Muscle of leg (tissue), 11 donors: ENCODE results near the gene FLT3LG. TPM values are rescaled to one million over a fixed set of nuclear protein-coding genes. Genes with fewer than 3 reads are reported as not detected.

Experiments used
- DNase-seq: peaks from one replicate; pipeline ENCODE4 v3.0.0; 2013
- H3K27ac ChIP-seq: one replicate; pipeline ENCODE4 v1.5.1; 2013; ENCODE audit warnings: mild to moderate bottlenecking, low read length, control low read depth
- H3K27me3 ChIP-seq: one replicate; pipeline ENCODE4 v1.6.1; 2013; ENCODE audit warnings: low read length; ENCODE audit not compliant: control insufficient read depth, insufficient read depth
- H3K36me3 ChIP-seq: one replicate; pipeline ENCODE4 v1.6.1; 2013; ENCODE audit warnings: low read length; ENCODE audit not compliant: control insufficient read depth, insufficient read depth
- H3K4me1 ChIP-seq: one replicate; pipeline ENCODE4 v1.6.1; 2013; ENCODE audit warnings: low read length; ENCODE audit not compliant: control insufficient read depth, insufficient read depth
- H3K4me3 ChIP-seq: one replicate; pipeline ENCODE4 v1.5.1; 2013; ENCODE audit warnings: low read length, control low read depth
- H3K9me3 ChIP-seq: replicated peaks from 2 replicates; pipeline ENCODE4 v1.6.1; 2013; ENCODE audit warnings: low read depth, low read length; ENCODE audit not compliant: control insufficient read depth
- WGBS: methylation state at CpG from one replicate; pipeline ENCODE4 v1.1.5; 2013; ENCODE audit warnings: missing lambda C conversion rate; ENCODE audit not compliant: insufficient coverage; 5-methylcytosine and 5-hydroxymethylcytosine counted together
- polyA plus RNA-seq, 8 donors: library from polyadenylated mRNA; unstranded; fragments of 120-200 nt; gene quantifications; one replicate each; pipeline versions ENCODE4 v1.2.1 to v1.2.3, GENCODE V29; 2013; ENCODE audit warnings: inconsistent platforms in 1 of 8, low replicate concordance in 1 of 8; ENCODE audit not compliant: insufficient read length in 8 of 8, insufficient read depth in 1 of 8
- total RNA-seq: library from RNA; stranded (reverse); fragments of 120-200 nt; gene quantifications from one replicate; pipeline ENCODE4 v1.2.4, GENCODE V29; 2013

Gene FLT3LG
- total and polyA plus RNA-seq, 9 donors = 1.5 to 4.9 (median 3.2) TPM

DNA sequence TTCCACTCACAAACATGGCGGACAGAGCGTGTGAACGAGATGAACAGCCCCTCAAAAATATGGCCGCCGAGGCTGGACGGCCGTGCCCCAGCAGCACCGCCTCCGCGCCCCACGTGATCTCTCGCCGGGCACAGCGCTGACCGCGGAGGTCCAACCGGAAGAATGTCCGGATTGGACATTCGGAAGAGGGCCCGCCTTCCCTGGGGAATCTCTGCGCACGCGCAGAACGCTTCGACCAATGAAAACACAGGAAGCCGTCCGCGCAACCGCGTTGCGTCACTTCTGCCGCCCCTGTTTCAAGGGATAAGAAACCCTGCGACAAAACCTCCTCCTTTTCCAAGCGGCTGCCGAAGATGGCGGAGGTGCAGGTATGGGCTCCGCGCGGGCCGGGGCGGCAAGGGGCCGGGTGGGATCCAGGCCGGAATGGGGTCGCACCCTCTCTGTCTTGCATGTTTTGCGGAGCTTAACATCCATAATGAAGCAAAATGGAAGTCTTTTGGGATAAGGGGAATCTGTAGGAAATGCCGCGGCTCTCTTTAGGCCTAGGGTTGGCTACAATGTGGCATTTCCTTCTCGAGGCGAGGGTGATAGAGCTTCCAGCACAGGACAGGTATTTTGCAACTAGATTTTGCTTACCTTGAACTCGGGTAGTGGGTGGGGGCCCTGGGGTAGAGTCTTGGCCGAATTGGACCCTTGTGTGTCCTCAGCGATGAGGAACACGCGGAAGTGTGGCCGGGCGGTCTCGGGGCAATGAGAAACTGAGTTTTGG lies 13.4 kb downstream of the FLT3LG start, which contains the start of gene RPL13A:
RPL13A (plus strand) TSS at position 332 of the 769 bp plus-strand sequence; CDS start at position 354, 22 bp downstream.
- peaks cover 41% of the 10 kb centered on the region for H3K36me3 ChIP-seq
- H3K27ac ChIP-seq = peak within 1 kb of the TSS; percentile 93
- H3K27me3 ChIP-seq = no peaks in the 10 kb centered on the region
- peaks cover 33% of the 10 kb centered on the region for H3K4me1 ChIP-seq
- H3K9me3 ChIP-seq = no peaks in the 10 kb centered on the region
- under 1% methylated on average over 54 of the region's 57 CpGs for WGBS
- peak; percentile 100 for DNase-seq
- peak within 1 kb of the TSS; percentile 97 for H3K4me3 ChIP-seq

DNA sequence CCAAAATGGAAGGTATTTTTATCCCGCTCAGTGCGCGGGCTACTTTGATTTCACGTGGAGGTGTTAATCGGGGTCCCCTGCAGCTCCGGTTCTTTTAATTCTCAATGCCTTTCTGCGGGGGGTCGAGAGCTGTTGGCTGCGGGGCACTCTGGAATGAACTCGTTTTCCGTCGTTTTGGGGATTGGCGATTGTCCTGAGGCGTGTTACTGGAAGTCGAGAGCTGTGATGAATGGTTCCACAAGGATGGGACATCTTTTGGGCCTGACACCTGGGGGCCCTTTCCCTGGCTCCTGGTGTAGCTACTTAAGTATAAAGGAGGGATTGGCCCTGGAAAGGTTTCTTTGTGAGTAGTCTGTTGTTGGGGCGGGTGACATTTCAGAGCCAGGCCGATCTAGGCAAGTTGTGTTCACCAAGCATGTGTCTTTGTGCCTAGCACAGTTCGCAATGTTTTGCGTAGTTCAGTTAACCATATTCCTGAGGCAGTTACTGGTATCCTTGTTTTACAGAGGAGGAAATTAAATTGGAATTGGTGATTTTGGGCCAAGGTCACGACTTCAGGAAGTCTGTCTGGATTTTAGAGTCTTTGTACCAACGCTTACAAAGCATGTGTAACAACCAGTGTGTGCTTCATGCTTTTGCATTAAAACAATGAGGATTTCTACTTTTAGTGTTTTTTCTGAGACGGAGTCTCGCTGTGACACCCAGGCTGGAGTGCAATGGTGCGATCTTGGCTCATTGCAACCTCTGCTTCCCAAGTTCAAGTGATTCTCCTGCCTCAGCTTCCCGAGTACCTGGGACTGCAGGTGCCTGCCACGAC lies 14.2 kb downstream of the FLT3LG start:
- no peak for DNase-seq
- Histone ChIP-seq H3K4me1 (peaks cover 33% of the 10 kb centered on the region), H3K9me3 (no peaks in the 10 kb centered on the region), H3K27me3 (no peaks in the 10 kb centered on the region), H3K36me3 (peaks cover 49% of the 10 kb centered on the region), H3K4me3 (peak overlapping the region; percentile 97), H3K27ac (peak overlapping the region; percentile 93)
- WGBS = under 1% methylated on average over 25 of the region's 26 CpGs

- H3K27me3 ChIP-seq = no peaks in the 10 kb centered on the region
- 4% methylated on average over 5 of the region's 15 CpGs for WGBS
- peaks cover 49% of the 10 kb centered on the region for H3K36me3 ChIP-seq
- DNase-seq = no peak
- H3K4me1 ChIP-seq = peaks cover 33% of the 10 kb centered on the region
- peak overlapping the region; percentile 93 for H3K27ac ChIP-seq
- no peaks in the 10 kb centered on the region for H3K9me3 ChIP-seq
- H3K4me3 ChIP-seq = peak overlapping the region; percentile 97
These were observed 15.0 kb downstream of the FLT3LG start for GRCh38 chr19:49488863-49489537.

GRCh38 chr19:49489601-49490167 lies 15.7 kb downstream of the FLT3LG start:
- H3K4me3 ChIP-seq = peak overlapping the region; percentile 97
- H3K9me3 ChIP-seq = no peaks in the 10 kb centered on the region
- no peak for DNase-seq
- H3K27me3 ChIP-seq = no peaks in the 10 kb centered on the region
- H3K4me1 ChIP-seq = peaks cover 33% of the 10 kb centered on the region
- peaks cover 49% of the 10 kb centered on the region for H3K36me3 ChIP-seq
- peak overlapping the region; percentile 93 for H3K27ac ChIP-seq
- 57% methylated on average over 6 of the region's 15 CpGs for WGBS

DNA sequence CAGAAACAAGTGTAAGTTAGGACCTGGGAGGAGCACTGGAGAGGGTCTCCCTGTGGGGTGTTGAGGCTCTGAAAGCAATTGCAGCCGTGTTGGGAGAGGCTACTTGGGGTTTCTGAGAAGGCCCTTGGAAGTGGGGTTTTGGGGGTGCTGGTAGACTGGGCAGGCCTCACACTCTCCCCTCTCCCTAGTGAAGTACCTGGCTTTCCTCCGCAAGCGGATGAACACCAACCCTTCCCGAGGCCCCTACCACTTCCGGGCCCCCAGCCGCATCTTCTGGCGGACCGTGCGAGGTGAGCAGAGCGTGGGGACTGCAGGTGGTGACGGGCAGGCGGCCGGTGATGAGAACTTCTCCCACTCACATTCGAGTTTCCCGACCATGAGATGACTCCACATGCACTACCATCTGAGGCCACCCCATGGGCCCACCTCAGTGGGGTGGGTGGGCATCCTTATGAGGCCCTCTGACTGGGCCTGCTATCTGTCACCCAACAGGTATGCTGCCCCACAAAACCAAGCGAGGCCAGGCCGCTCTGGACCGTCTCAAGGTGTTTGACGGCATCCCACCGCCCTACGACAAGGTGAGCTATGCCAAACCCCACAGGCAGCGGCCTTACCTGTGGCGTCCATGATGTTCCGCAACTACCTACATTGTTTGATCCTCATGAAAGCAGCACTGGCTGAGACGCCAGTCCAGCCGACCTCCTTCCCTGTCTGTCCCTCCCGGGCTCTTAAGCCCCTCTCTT lies 16.4 kb downstream of the FLT3LG start:
- Histone ChIP-seq H3K27me3 (no peaks in the 10 kb centered on the region), H3K36me3 (peaks cover 49% of the 10 kb centered on the region), H3K27ac (peak overlapping the region; percentile 17), H3K4me3 (no peak overlapping the region), H3K4me1 (peaks cover 34% of the 10 kb centered on the region), H3K9me3 (no peaks in the 10 kb centered on the region)
- WGBS = 88% methylated on average over 19 of the region's 27 CpGs
- DNase-seq = no peak

GRCh38 chr19:49491030-49491803 lies 17.2 kb downstream of the FLT3LG start:
- Histone ChIP-seq H3K9me3 (no peaks in the 10 kb centered on the region), H3K36me3 (peaks cover 49% of the 10 kb centered on the region), H3K4me3 (no peak overlapping the region), H3K27me3 (no peaks in the 10 kb centered on the region), H3K4me1 (peaks cover 36% of the 10 kb centered on the region), H3K27ac (no peak overlapping the region)
- no peak for DNase-seq
- WGBS = 92% methylated on average over 4 of the region's 17 CpGs

DNA sequence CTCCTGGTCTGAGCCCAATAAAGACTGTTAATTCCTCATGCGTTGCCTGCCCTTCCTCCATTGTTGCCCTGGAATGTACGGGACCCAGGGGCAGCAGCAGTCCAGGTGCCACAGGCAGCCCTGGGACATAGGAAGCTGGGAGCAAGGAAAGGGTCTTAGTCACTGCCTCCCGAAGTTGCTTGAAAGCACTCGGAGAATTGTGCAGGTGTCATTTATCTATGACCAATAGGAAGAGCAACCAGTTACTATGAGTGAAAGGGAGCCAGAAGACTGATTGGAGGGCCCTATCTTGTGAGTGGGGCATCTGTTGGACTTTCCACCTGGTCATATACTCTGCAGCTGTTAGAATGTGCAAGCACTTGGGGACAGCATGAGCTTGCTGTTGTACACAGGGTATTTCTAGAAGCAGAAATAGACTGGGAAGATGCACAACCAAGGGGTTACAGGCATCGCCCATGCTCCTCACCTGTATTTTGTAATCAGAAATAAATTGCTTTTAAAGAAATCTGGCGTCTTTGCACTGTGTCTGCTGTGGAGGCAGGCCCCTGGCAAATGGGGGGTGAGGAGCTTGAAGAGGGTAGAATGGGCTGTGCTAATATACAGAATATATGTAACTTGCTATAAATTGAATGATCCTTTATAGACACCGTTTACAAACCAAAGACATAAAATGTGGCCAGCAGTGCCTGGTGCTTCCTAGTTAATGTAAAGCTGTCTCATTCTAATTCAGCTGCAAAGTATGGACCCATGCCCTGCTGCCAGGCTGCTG lies 18.0 kb downstream of the FLT3LG start:
- Histone ChIP-seq H3K36me3 (peaks cover 49% of the 10 kb centered on the region), H3K27ac (no peak overlapping the region), H3K4me1 (peaks cover 36% of the 10 kb centered on the region), H3K27me3 (no peaks in the 10 kb centered on the region), H3K4me3 (no peak overlapping the region), H3K9me3 (no peaks in the 10 kb centered on the region)
- WGBS = 74% methylated on average over 4 of the region's 7 CpGs
- DNase-seq = no peak

DNA sequence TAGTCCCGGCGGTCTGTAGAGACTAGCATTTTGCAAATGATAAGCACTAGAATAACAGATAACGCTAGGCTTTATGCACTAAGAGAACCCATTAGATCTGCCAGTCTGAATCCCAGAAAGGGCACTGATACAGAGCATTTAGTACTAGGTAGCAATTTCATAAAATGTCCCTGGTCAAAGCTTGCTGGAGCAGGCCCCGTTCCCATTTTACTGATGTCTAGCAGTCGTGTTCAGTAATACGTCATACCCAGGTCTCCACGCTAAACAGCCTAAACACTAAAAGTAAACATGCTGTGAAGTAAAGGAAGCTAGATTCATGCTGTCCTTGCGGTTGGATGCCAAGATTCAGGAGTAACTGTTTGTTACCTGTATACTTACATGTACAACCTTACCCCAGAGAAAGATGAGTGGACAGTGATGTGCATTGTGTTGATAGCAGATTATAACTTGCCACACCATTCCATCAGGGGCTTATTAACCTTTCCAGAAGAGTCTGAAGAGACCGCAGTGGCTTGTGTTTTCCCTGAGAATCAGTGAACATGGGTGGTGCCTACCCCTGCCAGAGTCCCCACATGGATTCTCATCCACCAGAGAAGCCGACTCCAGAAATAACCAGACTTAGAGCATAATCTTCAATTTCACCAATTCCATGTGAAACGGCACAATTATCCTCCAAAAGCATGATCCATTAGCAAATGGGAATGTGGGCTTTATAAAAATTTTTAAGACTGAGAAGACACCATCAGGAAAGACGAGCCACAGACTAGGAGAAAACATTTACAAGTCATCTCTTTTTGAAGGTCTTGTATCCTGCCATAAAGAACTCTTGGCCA lies 18.8 kb downstream of the FLT3LG start:
- Histone ChIP-seq H3K4me1 (peaks cover 43% of the 10 kb centered on the region), H3K27ac (no peak overlapping the region), H3K4me3 (no peak overlapping the region), H3K27me3 (no peaks in the 10 kb centered on the region), H3K9me3 (no peaks in the 10 kb centered on the region), H3K36me3 (peaks cover 57% of the 10 kb centered on the region)
- WGBS = 69% methylated on average over 4 of the region's 12 CpGs
- no peak for DNase-seq
